ENCODE results near the gene EVC2. TPM values are rescaled to one million over a fixed set of nuclear protein-coding genes. Genes with fewer than 3 reads are reported as not detected.

EVC2 gene
- total and polyA plus RNA-seq, 10 of the 15 experiments (the other 5 are each of a cell fraction or from before 2014, with no cell fraction given): 0.34 to 10.4 (median 5.6) TPM

DNA sequence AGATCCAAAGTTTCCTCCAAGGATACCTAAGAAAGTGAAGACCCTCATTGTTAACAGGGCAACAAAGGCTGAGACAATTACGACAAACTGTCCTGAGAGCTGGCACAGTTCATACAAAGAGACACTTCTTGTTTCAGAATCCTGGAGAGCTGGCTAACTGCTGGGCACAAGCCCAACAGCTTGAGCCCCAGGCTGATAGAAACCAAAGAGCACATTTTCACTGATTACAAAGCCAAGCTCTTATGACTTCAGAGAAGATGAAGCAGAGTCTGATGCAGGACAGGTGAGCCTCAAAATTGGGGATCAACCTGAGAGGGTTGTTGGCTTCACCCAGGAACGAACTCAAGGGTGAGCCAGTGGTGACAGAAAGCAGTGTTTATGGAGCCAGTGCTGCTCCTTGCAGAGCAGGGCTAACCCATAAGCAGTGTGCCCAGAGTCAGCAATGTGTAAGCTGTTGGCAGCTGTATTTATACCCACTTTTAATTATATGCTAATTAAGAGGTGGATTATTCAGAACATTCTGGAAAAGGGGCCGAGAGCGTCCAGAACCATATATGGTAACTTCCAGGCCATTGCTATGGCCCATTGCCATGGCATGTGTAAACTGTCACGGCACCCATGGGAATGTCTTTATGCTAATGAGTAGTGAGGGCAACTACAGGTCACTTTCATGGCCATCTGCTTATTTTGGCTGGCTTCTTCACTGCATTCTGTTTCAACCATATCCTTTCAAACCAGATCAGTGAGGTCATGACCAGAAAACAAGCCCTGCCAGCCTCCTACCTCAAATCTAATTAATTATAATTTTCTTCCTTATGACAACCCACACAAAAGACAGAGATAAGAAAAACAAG is 183.7 kb downstream of the EVC2 start (continued):
- TF ChIP-seq MYC (IDR thresholded peaks at IDR 0.05; ENCODE audit: insufficient read depth, insufficient read length, insufficient replicate concordance, low read length, severe bottlenecking): no peak
- TF ChIP-seq, protein P1, sequence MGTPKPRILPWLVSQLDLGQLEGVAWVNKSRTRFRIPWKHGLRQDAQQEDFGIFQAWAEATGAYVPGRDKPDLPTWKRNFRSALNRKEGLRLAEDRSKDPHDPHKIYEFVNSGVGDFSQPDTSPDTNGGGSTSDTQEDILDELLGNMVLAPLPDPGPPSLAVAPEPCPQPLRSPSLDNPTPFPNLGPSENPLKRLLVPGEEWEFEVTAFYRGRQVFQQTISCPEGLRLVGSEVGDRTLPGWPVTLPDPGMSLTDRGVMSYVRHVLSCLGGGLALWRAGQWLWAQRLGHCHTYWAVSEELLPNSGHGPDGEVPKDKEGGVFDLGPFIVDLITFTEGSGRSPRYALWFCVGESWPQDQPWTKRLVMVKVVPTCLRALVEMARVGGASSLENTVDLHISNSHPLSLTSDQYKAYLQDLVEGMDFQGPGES (IDR thresholded peaks at IDR 0.05): no peak
- no peak for TF ChIP-seq BCL11A (IDR thresholded peaks at IDR 0.05; ENCODE audit: low read depth, low read length)
- TF ChIP-seq, protein P2, sequence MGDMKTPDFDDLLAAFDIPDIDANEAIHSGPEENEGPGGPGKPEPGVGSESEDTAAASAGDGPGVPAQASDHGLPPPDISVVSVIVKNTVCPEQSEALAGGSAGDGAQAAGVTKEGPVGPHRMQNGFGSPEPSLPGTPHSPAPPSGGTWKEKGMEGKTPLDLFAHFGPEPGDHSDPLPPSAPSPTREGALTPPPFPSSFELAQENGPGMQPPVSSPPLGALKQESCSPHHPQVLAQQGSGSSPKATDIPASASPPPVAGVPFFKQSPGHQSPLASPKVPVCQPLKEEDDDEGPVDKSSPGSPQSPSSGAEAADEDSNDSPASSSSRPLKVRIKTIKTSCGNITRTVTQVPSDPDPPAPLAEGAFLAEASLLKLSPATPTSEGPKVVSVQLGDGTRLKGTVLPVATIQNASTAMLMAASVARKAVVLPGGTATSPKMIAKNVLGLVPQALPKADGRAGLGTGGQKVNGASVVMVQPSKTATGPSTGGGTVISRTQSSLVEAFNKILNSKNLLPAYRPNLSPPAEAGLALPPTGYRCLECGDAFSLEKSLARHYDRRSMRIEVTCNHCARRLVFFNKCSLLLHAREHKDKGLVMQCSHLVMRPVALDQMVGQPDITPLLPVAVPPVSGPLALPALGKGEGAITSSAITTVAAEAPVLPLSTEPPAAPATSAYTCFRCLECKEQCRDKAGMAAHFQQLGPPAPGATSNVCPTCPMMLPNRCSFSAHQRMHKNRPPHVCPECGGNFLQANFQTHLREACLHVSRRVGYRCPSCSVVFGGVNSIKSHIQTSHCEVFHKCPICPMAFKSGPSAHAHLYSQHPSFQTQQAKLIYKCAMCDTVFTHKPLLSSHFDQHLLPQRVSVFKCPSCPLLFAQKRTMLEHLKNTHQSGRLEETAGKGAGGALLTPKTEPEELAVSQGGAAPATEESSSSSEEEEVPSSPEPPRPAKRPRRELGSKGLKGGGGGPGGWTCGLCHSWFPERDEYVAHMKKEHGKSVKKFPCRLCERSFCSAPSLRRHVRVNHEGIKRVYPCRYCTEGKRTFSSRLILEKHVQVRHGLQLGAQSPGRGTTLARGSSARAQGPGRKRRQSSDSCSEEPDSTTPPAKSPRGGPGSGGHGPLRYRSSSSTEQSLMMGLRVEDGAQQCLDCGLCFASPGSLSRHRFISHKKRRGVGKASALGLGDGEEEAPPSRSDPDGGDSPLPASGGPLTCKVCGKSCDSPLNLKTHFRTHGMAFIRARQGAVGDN (IDR thresholded peaks at IDR 0.05): no peak
- no peak for TF ChIP-seq ZNF274 (IDR thresholded peaks at IDR 0.05; ENCODE audit: insufficient read depth, insufficient read length)
- TF ChIP-seq, protein P3, sequence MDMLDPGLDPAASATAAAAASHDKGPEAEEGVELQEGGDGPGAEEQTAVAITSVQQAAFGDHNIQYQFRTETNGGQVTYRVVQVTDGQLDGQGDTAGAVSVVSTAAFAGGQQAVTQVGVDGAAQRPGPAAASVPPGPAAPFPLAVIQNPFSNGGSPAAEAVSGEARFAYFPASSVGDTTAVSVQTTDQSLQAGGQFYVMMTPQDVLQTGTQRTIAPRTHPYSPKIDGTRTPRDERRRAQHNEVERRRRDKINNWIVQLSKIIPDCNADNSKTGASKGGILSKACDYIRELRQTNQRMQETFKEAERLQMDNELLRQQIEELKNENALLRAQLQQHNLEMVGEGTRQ (IDR thresholded peaks at IDR 0.05; ENCODE audit: borderline replicate concordance, low read depth, low read length): no peak
- TF ChIP-seq ZBED1 (IDR thresholded peaks at IDR 0.05; ENCODE audit: borderline replicate concordance): no peak
- TF ChIP-seq, protein P4, sequence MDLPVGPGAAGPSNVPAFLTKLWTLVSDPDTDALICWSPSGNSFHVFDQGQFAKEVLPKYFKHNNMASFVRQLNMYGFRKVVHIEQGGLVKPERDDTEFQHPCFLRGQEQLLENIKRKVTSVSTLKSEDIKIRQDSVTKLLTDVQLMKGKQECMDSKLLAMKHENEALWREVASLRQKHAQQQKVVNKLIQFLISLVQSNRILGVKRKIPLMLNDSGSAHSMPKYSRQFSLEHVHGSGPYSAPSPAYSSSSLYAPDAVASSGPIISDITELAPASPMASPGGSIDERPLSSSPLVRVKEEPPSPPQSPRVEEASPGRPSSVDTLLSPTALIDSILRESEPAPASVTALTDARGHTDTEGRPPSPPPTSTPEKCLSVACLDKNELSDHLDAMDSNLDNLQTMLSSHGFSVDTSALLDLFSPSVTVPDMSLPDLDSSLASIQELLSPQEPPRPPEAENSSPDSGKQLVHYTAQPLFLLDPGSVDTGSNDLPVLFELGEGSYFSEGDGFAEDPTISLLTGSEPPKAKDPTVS (IDR thresholded peaks at IDR 0.05; ENCODE audit: low read depth, low read length): no peak

Measured in GM12878 (cell line).